ENCODE data around the gene TSPAN16. TPM values are rescaled to one million over a fixed set of nuclear protein-coding genes. Genes with fewer than 3 reads are reported as not detected.

Gene TSPAN16
- total RNA-seq, 3 donors from 2014 or later: not detected

GRCh38 chr19:11264452-11265176 lies 31.3 kb upstream of the TSPAN16 start:
- intact Hi-C loops (cut with DNase I, micrococcal nuclease): no loop called here
- no peak for TF ChIP-seq CTCF (IDR thresholded peaks at IDR 0.05)
- H3K4me3 ChIP-seq: no peak overlapping the region
- ATAC-seq (peak; percentile 84), DNase-seq (peak; percentile 90 to 93 (median 92))
- H3K9me3 ChIP-seq: no peaks in the 10 kb centered on the region
- H3K4me1 ChIP-seq (ENCODE audit: low read depth): peaks cover 26% of the 10 kb centered on the region
- H3K36me3 ChIP-seq (ENCODE audit: low read depth): no peaks in the 10 kb centered on the region

GRCh38 chr19:11265177-11265784 lies 30.7 kb upstream of the TSPAN16 start:
- intact Hi-C loops (cut with DNase I, micrococcal nuclease): no loop called here
- TF ChIP-seq CTCF (IDR thresholded peaks at IDR 0.05): no peak
- Histone ChIP-seq H3K4me3 (no peak overlapping the region), H3K4me1 (ENCODE audit: low read depth) (peaks cover 26% of the 10 kb centered on the region), H3K36me3 (ENCODE audit: low read depth) (no peaks in the 10 kb centered on the region), H3K9me3 (no peaks in the 10 kb centered on the region)
- ATAC-seq (peak; percentile 5), DNase-seq (peak in 1 of 3 donors; percentile 24)

- intact Hi-C loops (cut with DNase I, micrococcal nuclease): no loop called here
- TF ChIP-seq CTCF (IDR thresholded peaks at IDR 0.05): no peak
- no peak overlapping the region for H3K4me3 ChIP-seq
- H3K36me3 ChIP-seq (ENCODE audit: low read depth): no peaks in the 10 kb centered on the region
- DNase-seq (peak; percentile 93 to 97 (median 95)), ATAC-seq (peak; percentile 90)
- H3K9me3 ChIP-seq: no peaks in the 10 kb centered on the region
- H3K4me1 ChIP-seq (ENCODE audit: low read depth): peaks cover 26% of the 10 kb centered on the region
Measured at GRCh38 chr19:11265785-11266236, 30.1 kb upstream of the TSPAN16 start.

- ATAC-seq (no peak), DNase-seq (no peak)
- no peaks in the 10 kb centered on the region for H3K9me3 ChIP-seq
- no peak overlapping the region for H3K4me3 ChIP-seq
- no peak for TF ChIP-seq CTCF (IDR thresholded peaks at IDR 0.05)
- H3K36me3 ChIP-seq (ENCODE audit: low read depth): no peaks in the 10 kb centered on the region
- H3K4me1 ChIP-seq (ENCODE audit: low read depth): peaks cover 26% of the 10 kb centered on the region
- intact Hi-C loops (cut with DNase I, micrococcal nuclease): no loop called here
Measured at GRCh38 chr19:11267316-11268085, 28.5 kb upstream of the TSPAN16 start.

GRCh38 chr19:11268783-11269267 lies 27.1 kb upstream of the TSPAN16 start:
- Histone ChIP-seq H3K9me3 (no peaks in the 10 kb centered on the region), H3K4me3 (no peak overlapping the region), H3K4me1 (ENCODE audit: low read depth) (peaks cover 18% of the 10 kb centered on the region), H3K36me3 (ENCODE audit: low read depth) (no peaks in the 10 kb centered on the region)
- DNase-seq (peak in 1 of 3 donors; percentile 42), ATAC-seq (no peak)
- TF ChIP-seq CTCF (IDR thresholded peaks at IDR 0.05): no peak
- intact Hi-C loops (cut with DNase I, micrococcal nuclease): no loop called here

Data from mucosa of descending colon (tissue), 3 donors.